Measurements from ENCODE around the gene HEXIM1. TPM values are rescaled to one million over a fixed set of nuclear protein-coding genes. Genes with fewer than 3 reads are reported as not detected.

Gene HEXIM1
- total RNA-seq, 2 experiments from 2014 or later, result 50.5 to 50.9 TPM

DNA sequence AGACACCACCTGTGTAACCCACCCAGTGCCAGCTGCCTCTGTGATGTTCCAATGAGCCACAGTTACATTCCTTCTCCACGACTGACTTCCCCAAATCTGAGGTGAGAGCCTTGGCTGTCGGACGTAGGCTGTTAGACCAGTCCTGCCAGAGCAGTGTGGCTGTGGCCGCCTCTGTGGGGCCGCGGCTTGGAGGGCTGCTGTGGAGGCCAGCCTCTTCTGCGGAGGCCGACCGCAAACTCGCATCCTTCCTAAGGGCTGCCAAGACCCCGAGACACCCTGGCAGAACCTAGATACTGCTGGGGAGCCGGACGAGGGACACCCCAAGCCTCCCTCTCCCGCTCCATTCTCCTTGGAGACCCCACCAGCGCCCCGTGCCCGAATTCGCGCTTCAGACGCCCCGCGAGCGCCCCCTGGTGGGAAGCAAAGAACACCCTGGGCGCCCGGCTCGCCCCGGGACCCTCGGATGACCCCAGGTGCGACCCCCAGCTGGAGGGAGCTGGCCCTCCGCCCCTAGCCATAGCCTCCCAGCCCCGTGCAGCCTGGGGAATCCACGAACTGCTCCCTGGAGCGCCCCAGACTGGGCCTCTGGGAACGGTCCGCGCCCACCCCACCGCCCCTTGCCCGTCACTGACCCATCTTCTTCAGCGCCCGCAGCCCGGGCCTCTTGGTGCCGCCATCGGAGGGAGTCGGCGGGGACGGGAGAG lies 16.5 kb upstream of the HEXIM1 start:
- ChIA-PET POLR2A (interaction anchor here (1.5 to 3.3 kb wide), 2 partner anchors 17 to 71 kb away, joined by 6 to 17 read pairs; partner anchors contain the start of genes HEXIM1 and NMT1), CTCF (interaction anchor here (1.0 to 1.8 kb wide), 3 partner anchors 10 to 66 kb away, joined by 3 to 4 read pairs (median 4); no protein-coding TSS in a partner anchor)
- peak overlapping the region; percentile 99 for H3K4me3 ChIP-seq (ENCODE audit: low read length)
- H3K9me3 ChIP-seq (ENCODE audit: control insufficient read depth in 1 of 2, insufficient read depth in 1 of 2, low read length in 2 of 2), result no peaks in the 10 kb centered on the region
- no peak overlapping the region for H3K27ac ChIP-seq (ENCODE audit: low read depth in 1 of 2, low read length in 2 of 2)
- DNase-seq (peak in 13 of 14 experiments; percentile 22 to 71 (median 40)), ATAC-seq (ENCODE audit: poor library complexity) (no peak)
- Mint-ChIP-seq H3K27ac (peak overlapping the region; percentile 4), H3K4me1 (ENCODE audit: low read depth) (peaks cover 21% of the 10 kb centered on the region), H3K9me3 (no peaks in the 10 kb centered on the region), H3K36me3 (ENCODE audit: low read depth) (peaks cover 6% of the 10 kb centered on the region), H3K27me3 (no peaks in the 10 kb centered on the region), H3K4me3 (peak overlapping the region; percentile 76)
- H3K36me3 ChIP-seq (ENCODE audit: insufficient read depth, low read length), result no peaks in the 10 kb centered on the region
- H3K27me3 ChIP-seq (ENCODE audit: control insufficient read depth in 1 of 2, insufficient read depth in 2 of 2, low read length in 2 of 2), result no peaks in the 10 kb centered on the region
- TF ChIP-seq, protein P1, sequence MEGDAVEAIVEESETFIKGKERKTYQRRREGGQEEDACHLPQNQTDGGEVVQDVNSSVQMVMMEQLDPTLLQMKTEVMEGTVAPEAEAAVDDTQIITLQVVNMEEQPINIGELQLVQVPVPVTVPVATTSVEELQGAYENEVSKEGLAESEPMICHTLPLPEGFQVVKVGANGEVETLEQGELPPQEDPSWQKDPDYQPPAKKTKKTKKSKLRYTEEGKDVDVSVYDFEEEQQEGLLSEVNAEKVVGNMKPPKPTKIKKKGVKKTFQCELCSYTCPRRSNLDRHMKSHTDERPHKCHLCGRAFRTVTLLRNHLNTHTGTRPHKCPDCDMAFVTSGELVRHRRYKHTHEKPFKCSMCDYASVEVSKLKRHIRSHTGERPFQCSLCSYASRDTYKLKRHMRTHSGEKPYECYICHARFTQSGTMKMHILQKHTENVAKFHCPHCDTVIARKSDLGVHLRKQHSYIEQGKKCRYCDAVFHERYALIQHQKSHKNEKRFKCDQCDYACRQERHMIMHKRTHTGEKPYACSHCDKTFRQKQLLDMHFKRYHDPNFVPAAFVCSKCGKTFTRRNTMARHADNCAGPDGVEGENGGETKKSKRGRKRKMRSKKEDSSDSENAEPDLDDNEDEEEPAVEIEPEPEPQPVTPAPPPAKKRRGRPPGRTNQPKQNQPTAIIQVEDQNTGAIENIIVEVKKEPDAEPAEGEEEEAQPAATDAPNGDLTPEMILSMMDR (IDR thresholded peaks at IDR 0.05), result peak; percentile 88
- peaks cover 32% of the 10 kb centered on the region for H3K4me1 ChIP-seq (ENCODE audit: insufficient read depth, low read length)
- intact Hi-C loops (cut with DNase I, micrococcal nuclease), result loop anchor here in 1 of 2 experiments (1.0 to 5.0 kb wide), 3 partner anchors 80 to 357 kb away; partner anchors contain the start of gene DCAKD

DNA sequence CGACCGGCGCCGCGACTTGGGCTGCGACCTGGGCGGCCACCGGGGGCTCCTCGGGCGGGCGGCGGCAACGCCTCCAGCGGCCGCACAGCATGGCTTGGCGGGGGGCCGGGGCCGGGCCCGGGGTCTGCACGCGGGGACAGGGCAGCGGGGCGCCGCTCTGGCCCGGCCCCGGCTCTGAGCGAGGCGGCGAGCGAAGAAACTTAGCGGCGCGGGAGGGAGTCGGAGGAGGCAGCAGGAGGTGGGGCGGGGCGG lies 16.0 kb upstream of the HEXIM1 start, which contains the start of gene PLCD3:
PLCD3 (minus strand) TSS at position 196 of the 252 bp plus-strand sequence; CDS start at position 91, 105 bp downstream.
- ChIA-PET CTCF (interaction anchor here (1.0 to 1.8 kb wide), 3 partner anchors 10 to 65 kb away, joined by 3 to 4 read pairs (median 4); no protein-coding TSS in a partner anchor), POLR2A (interaction anchor here (1.5 to 3.3 kb wide), 2 partner anchors 16 to 71 kb away, joined by 6 to 17 read pairs; partner anchors contain the start of genes HEXIM1 and NMT1)
- Mint-ChIP-seq H3K27me3 (no peaks in the 10 kb centered on the region), H3K4me1 (ENCODE audit: low read depth) (peaks cover 21% of the 10 kb centered on the region), H3K36me3 (ENCODE audit: low read depth) (peaks cover 6% of the 10 kb centered on the region), H3K9me3 (no peaks in the 10 kb centered on the region), H3K27ac (peak within 1 kb of the TSS; percentile 85), H3K4me3 (peak within 1 kb of the TSS; percentile 93)
- Histone ChIP-seq H3K36me3 (ENCODE audit: insufficient read depth, low read length) (no peaks in the 10 kb centered on the region), H3K9me3 (ENCODE audit: control insufficient read depth in 1 of 2, insufficient read depth in 1 of 2, low read length in 2 of 2) (no peaks in the 10 kb centered on the region), H3K27me3 (ENCODE audit: control insufficient read depth in 1 of 2, insufficient read depth in 2 of 2, low read length in 2 of 2) (no peaks in the 10 kb centered on the region), H3K27ac (ENCODE audit: low read depth in 1 of 2, low read length in 2 of 2) (peak within 1 kb of the TSS; percentile 89 to 94), H3K4me3 (ENCODE audit: low read length) (peak within 1 kb of the TSS; percentile 99), H3K4me1 (ENCODE audit: insufficient read depth, low read length) (peaks cover 37% of the 10 kb centered on the region)
- ATAC-seq (ENCODE audit: poor library complexity) (no peak), DNase-seq (peak in 1 of 14 experiments; percentile 67)
- intact Hi-C loops (cut with DNase I, micrococcal nuclease), result loop anchor here in 1 of 2 experiments (1.0 to 5.0 kb wide), 3 partner anchors 81 to 357 kb away; partner anchors contain the start of gene DCAKD
- TF ChIP-seq, protein P1 (IDR thresholded peaks at IDR 0.05), result no peak

DNA sequence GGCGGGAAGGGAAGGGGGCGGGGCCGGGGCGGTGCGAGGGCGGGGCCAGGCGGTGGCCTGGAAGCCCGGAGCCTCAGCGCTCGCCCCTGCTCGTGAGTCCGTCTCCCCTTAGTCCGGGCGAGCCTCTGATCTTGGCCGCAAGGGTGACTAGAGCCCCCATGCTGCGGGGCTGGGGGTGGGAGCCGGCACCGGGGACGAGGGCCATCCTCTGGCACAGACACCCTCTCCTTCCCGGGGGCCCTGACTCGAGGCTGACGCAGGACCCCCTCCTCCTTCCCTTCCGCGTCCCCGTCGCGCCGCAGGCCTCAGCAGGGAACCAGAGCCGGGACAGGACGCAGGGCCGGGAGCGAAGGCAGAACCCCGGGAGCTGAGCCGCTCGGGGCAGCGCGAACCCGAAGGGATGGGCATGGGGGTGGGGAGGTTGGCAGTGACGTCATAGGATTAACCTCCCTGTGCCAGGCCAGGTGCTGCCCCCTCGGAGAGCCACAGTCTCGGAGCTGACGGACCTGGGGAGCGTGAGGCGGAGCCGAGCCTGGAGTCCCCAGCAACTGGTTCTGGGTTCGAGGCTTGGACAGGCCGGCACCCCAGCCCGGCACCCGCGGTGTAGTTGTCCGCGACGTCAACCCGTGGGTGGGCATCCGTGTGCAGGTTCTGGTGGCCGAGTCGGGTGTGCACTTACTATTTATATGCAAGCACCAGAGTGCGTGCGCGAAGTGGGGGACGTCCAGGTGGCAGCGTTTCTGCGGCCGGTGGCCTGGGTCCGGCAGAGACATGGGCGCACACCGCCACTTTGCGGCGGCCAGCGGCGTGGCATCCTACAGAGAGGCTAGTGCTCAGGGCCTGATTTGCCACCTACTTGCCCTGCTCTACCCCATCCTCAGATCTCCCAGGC lies 15.5 kb upstream of the HEXIM1 start:
- peaks cover 6% of the 10 kb centered on the region for H3K36me3 Mint-ChIP-seq (ENCODE audit: low read depth)
- ATAC-seq (ENCODE audit: poor library complexity), result peak; percentile 44
- Histone ChIP-seq H3K27me3 (ENCODE audit: control insufficient read depth in 1 of 2, insufficient read depth in 2 of 2, low read length in 2 of 2) (no peaks in the 10 kb centered on the region), H3K4me3 (ENCODE audit: low read length) (peak overlapping the region; percentile 99), H3K27ac (ENCODE audit: low read depth in 1 of 2, low read length in 2 of 2) (peak overlapping the region; percentile 89 to 94), H3K36me3 (ENCODE audit: insufficient read depth, low read length) (peaks cover 4% of the 10 kb centered on the region), H3K4me1 (ENCODE audit: insufficient read depth, low read length) (peaks cover 37% of the 10 kb centered on the region), H3K9me3 (ENCODE audit: control insufficient read depth in 1 of 2, insufficient read depth in 1 of 2, low read length in 2 of 2) (no peaks in the 10 kb centered on the region)
- H3K27ac Mint-ChIP-seq, result peak overlapping the region; percentile 85
- H3K4me3 Mint-ChIP-seq, result peak overlapping the region; percentile 93
- peaks cover 21% of the 10 kb centered on the region for H3K4me1 Mint-ChIP-seq (ENCODE audit: low read depth)
- H3K27me3 Mint-ChIP-seq, result no peaks in the 10 kb centered on the region
- ChIA-PET POLR2A (interaction anchor here (0.6 to 3.3 kb wide), 3 partner anchors 16 to 265 kb away, joined by 3 to 17 read pairs (median 6); partner anchors contain the start of genes HEXIM1 and NMT1), CTCF (interaction anchor here (0.7 to 3.8 kb wide), 6 partner anchors 9 to 65 kb away, joined by 3 to 168 read pairs (median 4); partner anchors contain the start of gene HEXIM1)
- DNase-seq, result peak; percentile 42 to 88 (median 64)
- intact Hi-C loops (cut with DNase I, micrococcal nuclease), result loop anchor here in 1 of 2 experiments (1.0 to 5.0 kb wide), 3 partner anchors 82 to 358 kb away; partner anchors contain the start of gene DCAKD
- H3K9me3 Mint-ChIP-seq, result no peaks in the 10 kb centered on the region
- TF ChIP-seq, protein P1 (IDR thresholded peaks at IDR 0.05), result peak; percentile 83

Measured in CD4-positive, alpha-beta T cell (primary cell).